HCT116 (cell line): ENCODE measurements around the gene RBM47. TPM values are rescaled to one million over a fixed set of nuclear protein-coding genes. Genes with fewer than 3 reads are reported as not detected.

Experiments used
- ATAC-seq: fragments of 200-7000 bp; cut with Tn5 transposase; 2 replicates; pipeline ENCODE4 v1.9.1; 2020; ENCODE audit warnings: mild to moderate bottlenecking, moderate library complexity
- BruUV-seq: library from RNA; stranded (reverse); fragments of 400-500 nt; replicated peaks from 2 replicates; lab custom pipeline; 2021; lab: Mats Ljungman, UMichigan
- CTCF ChIA-PET: fragments of 300-600 bp; sonication (Branson Sonifier 250); formaldehyde crosslinking; loops from one replicate; lab custom pipeline; 2021; ENCODE audit warnings: antibody characterized with exemption; lab: Charles Lee
- POLR2A ChIA-PET: fragments of 300-600, 350-600 bp; sonication (Branson Sonifier 250); formaldehyde crosslinking; loops from one replicate; lab custom pipeline; 2021; ENCODE audit warnings: antibody characterized with exemption; lab: Charles Lee
- RAD21 ChIA-PET, 2 experiments: fragments of 300-600 bp; sonication (Branson Sonifier 250); formaldehyde crosslinking; loops; one replicate each; lab custom pipeline; 2023; ENCODE audit warnings: low total read pairs in 2 of 2; ENCODE audit not compliant: uncharacterized antibody in 2 of 2, unreplicated experiment in 2 of 2, low non-redundant PET in 1 of 2; lab: Charles Lee
- DNase-seq: peaks from one replicate; pipeline ENCODE4 v3.0.0-alpha.2; 2010; ENCODE audit warnings: low read depth, low spot score
- H2AFZ ChIP-seq: fragments of 200-600 bp; shearing (Covaris generic), sonication (generic); 2 replicates; pipeline ENCODE4 v1.6.1; 2017; ENCODE audit warnings: low read depth, mixed run types, mixed read lengths, antibody characterized with exemption, low read length; ENCODE audit not compliant: poor library complexity, severe bottlenecking
- H3K27ac ChIP-seq: 2 replicates; pipeline ENCODE4 v1.5.1; 2012; ENCODE audit warnings: low read depth, low read length
- H3K27me3 ChIP-seq: fragments of 200-600 bp; sonication (generic); 2 replicates; pipeline ENCODE4 v1.6.1; 2016; ENCODE audit warnings: mixed run types, low read length, mixed read lengths; ENCODE audit not compliant: insufficient read depth
- H3K36me3 ChIP-seq, 2 experiments: fragments of 200-500 bp in 1 of 2; fragments of 200-600 bp in 1 of 2; sonication (Bioruptor generic) in 1 of 2; sonication (generic) in 1 of 2; 2 replicates each; pipeline versions ENCODE4 v1.5.1 to v1.6.1; 2014 to 2016; ENCODE audit warnings: low read length in 2 of 2, inconsistent platforms in 1 of 2, mixed read lengths in 1 of 2, mixed run types in 1 of 2; ENCODE audit not compliant: insufficient read depth in 2 of 2, control insufficient read depth in 1 of 2
- H3K4me1 ChIP-seq, 2 experiments: fragments of 200-600 bp in 1 of 2; sonication (generic) in 1 of 2; 2 replicates each; pipeline versions ENCODE4 v1.5.1 to v1.6.1; 2012 to 2017; ENCODE audit warnings: low read length in 2 of 2, inconsistent platforms in 1 of 2, mild to moderate bottlenecking in 1 of 2, mixed read lengths in 1 of 2, mixed run types in 1 of 2, moderate library complexity in 1 of 2; ENCODE audit not compliant: insufficient read depth in 2 of 2, control insufficient read depth in 1 of 2
- H3K4me2 ChIP-seq: fragments of 200-600 bp; sonication (generic); 2 replicates; pipeline ENCODE4 v1.6.1; 2017; ENCODE audit warnings: mixed run types, low read length, mixed read lengths
- H3K4me3 ChIP-seq, 2 experiments: fragments of 200-600 bp in 1 of 2; sonication (generic) in 1 of 2; replicated peaks in 1 of 2; 2 replicates each; pipeline ENCODE4 v1.5.1; 2011 to 2016; ENCODE audit warnings: low read length in 2 of 2, control low read depth in 1 of 2, low read depth in 1 of 2, mild to moderate bottlenecking in 1 of 2, mixed read lengths in 1 of 2, mixed run types in 1 of 2
- H3K79me2 ChIP-seq: fragments of 200-600 bp; sonication (generic); 2 replicates; pipeline ENCODE4 v1.6.1; 2017; ENCODE audit warnings: mild to moderate bottlenecking, mixed run types, low read length, moderate library complexity, mixed read lengths; ENCODE audit not compliant: insufficient read depth
- H3K9ac ChIP-seq: fragments of 200-600 bp; sonication (generic); 2 replicates; pipeline ENCODE4 v1.6.1; 2016; ENCODE audit warnings: low read length, mixed read lengths
- H3K9me2 ChIP-seq: fragments of 200-600 bp; sonication (generic), shearing (Covaris generic); 2 replicates; pipeline ENCODE4 v1.6.1; 2017; ENCODE audit warnings: mixed run types, mild to moderate bottlenecking, moderate library complexity; ENCODE audit not compliant: insufficient read depth
- H3K9me3 ChIP-seq, 2 experiments: fragments of 200-500 bp in 1 of 2; fragments of 200-600 bp in 1 of 2; sonication (Bioruptor generic) in 1 of 2; sonication (generic) in 1 of 2; 2 replicates each; pipeline ENCODE4 v1.6.1; 2014 to 2017; ENCODE audit warnings: low read length in 2 of 2, mixed read lengths in 2 of 2, inconsistent platforms in 1 of 2, low read depth in 1 of 2, mild to moderate bottlenecking in 1 of 2, mixed run types in 1 of 2, moderate library complexity in 1 of 2; ENCODE audit not compliant: control insufficient read depth in 1 of 2, insufficient read depth in 1 of 2
- H4K20me1 ChIP-seq: fragments of 200-600 bp; sonication (generic), shearing (Covaris generic); 2 replicates; pipeline ENCODE4 v1.6.1; 2017; ENCODE audit warnings: mixed run types, mild to moderate bottlenecking, moderate library complexity; ENCODE audit not compliant: insufficient read depth
- FOSL1 ChIP-seq: IDR thresholded peaks from 2 replicates; pipeline ENCODE4 v1.6.1; 2012; ENCODE audit warnings: low read depth
- JUND ChIP-seq: IDR thresholded peaks from 2 replicates; pipeline ENCODE4 v1.6.1; 2012
- POLR2A ChIP-seq: IDR thresholded peaks from 2 replicates; pipeline ENCODE4 v1.7.0; 2011; ENCODE audit warnings: borderline replicate concordance; ENCODE audit not compliant: insufficient read depth, insufficient read length; ENCODE audit errors: extremely low read depth
- RAD21 ChIP-seq: IDR thresholded peaks from 2 replicates; pipeline ENCODE4 v1.6.1; 2012; ENCODE audit warnings: low read depth, mild to moderate bottlenecking
- ZFX ChIP-seq: fragments of 450-650 bp; IDR thresholded peaks from 2 replicates; pipeline ENCODE4 v1.6.1; 2017
- ZNF274 ChIP-seq: fragments of 200-500 bp; sonication (Bioruptor generic); IDR thresholded peaks from 2 replicates; pipeline ENCODE4 v1.6.1; 2014; ENCODE audit warnings: mild to moderate bottlenecking, low read depth, low read length, inconsistent platforms
- intact Hi-C: fragments of 100-400 bp; cut with micrococcal nuclease; formaldehyde crosslinking; loops from 2 replicates; pipeline ENCODE4 v1.10.0; 2022
- total RNA-seq: library from RNA; stranded (reverse); gene quantifications from one replicate; pipeline ENCODE4 v1.2.1, GENCODE V29; 2021; ENCODE audit not compliant: unreplicated experiment
- TF ChIP-seq, protein P1 (sequence below): IDR thresholded peaks from 2 replicates; pipeline ENCODE4 v1.6.1; 2012
- TF ChIP-seq, protein P2 (sequence below): IDR thresholded peaks from 2 replicates; pipeline ENCODE4 v1.6.1; 2011; ENCODE audit warnings: mild to moderate bottlenecking, low read length, moderate library complexity; ENCODE audit not compliant: insufficient replicate concordance; ENCODE audit errors: extremely low read depth

Gene RBM47
- total RNA-seq, 1 experiment from 2014 or later: 22.2 TPM

- Histone ChIP-seq H4K20me1 (no peaks in the 10 kb centered on the region), H3K36me3 (no peaks in the 10 kb centered on the region), H2AFZ (no peak overlapping the region), H3K4me1 (peaks cover 0 to 7% of the 10 kb centered on the region in 2 experiments; a peak in 3 of 4 replicates), H3K27ac (no peak overlapping the region), H3K9me3 (no peaks in the 10 kb centered on the region), H3K27me3 (no peaks in the 10 kb centered on the region)
- intact Hi-C loops: no loop called here
- POLR2A ChIA-PET: no interaction called here
- DNase-seq: no peak
- no TSS peak for BruUV-seq
- RAD21 ChIA-PET: no interaction called here
- no peak for TF ChIP-seq POLR2A
- TF ChIP-seq ZNF274: no peak
- TF ChIP-seq JUND: no peak
- no peak for TF ChIP-seq ZFX
- TF ChIP-seq, protein P1, sequence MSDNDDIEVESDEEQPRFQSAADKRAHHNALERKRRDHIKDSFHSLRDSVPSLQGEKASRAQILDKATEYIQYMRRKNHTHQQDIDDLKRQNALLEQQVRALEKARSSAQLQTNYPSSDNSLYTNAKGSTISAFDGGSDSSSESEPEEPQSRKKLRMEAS: no peak
- TF ChIP-seq, all 23 proteins: peak for 0
- H3K4me3 ChIP-seq: no peak overlapping the region
- H3K4me2 ChIP-seq: no peak overlapping the region
- CTCF ChIA-PET: no interaction called here
- H3K9me2 ChIP-seq: no peaks in the 10 kb centered on the region
- ATAC-seq: no peak
- H3K9ac ChIP-seq: no peak overlapping the region
- no peaks in the 10 kb centered on the region for H3K79me2 ChIP-seq
These were observed 59.2 kb downstream of the RBM47 start for GRCh38 chr4:40570348-40571077.

DNA sequence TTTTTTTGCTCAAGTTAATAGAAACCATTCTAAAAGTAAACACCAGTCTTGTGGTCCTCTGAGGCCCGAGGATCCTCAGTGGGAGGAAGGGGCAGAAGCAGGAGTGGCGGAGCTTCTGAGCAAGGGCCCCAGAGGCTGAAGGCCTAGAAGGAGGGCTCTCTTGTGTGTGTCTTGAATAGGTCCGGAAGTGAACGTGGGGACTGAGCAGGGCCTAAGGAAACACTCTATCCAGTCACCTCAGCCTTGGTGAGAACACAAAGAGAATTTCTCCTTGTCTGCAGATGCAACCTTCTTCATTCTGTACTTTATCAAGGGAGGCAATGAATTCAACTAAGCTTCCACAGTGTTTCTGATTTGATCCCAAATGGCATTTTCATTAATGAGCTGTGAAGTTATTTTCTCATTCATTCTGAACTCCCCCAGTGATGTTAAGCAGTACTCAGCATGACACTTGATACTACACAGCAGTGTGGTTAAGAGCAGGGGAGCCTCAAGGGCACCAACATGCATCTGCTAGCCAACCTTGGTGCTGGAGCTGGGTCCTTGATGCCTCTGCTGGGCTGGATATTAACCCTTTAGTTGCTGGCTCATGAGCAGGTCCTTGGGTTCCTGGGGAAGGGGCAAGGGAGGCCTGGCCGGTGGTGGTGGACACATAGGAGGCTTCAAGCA is 64.7 kb downstream of the RBM47 start:
- POLR2A ChIA-PET: interaction anchor here (0.6 kb wide), 2 partner anchors 93 to 226 kb away, joined by 3 read pairs; no protein-coding TSS in a partner anchor
- RAD21 ChIA-PET: no interaction called here
- intact Hi-C loops: loop anchor here (5.0 kb wide), 1 partner anchor 67 kb away; no protein-coding TSS in a partner anchor
- Histone ChIP-seq H3K36me3 (no peaks in the 10 kb centered on the region), H3K4me2 (peak overlapping the region; percentile 74), H3K79me2 (no peaks in the 10 kb centered on the region), H2AFZ (no peak overlapping the region), H3K9me3 (no peaks in the 10 kb centered on the region), H3K4me3 (no peak overlapping the region), H3K27me3 (no peaks in the 10 kb centered on the region), H3K9ac (no peak overlapping the region), H3K9me2 (no peaks in the 10 kb centered on the region), H3K4me1 (peaks cover 47 to 59% of the 10 kb centered on the region in 2 experiments), H3K27ac (no peak overlapping the region), H4K20me1 (no peaks in the 10 kb centered on the region)
- CTCF ChIA-PET: interaction anchor here (0.8 to 1.6 kb wide), 2 partner anchors 8 to 154 kb away, joined by 3 to 4 read pairs; no protein-coding TSS in a partner anchor
- TF ChIP-seq ZNF274 (no peak), RAD21 (no peak), ZFX (no peak), FOSL1 (no peak)
- TF ChIP-seq, protein P2, sequence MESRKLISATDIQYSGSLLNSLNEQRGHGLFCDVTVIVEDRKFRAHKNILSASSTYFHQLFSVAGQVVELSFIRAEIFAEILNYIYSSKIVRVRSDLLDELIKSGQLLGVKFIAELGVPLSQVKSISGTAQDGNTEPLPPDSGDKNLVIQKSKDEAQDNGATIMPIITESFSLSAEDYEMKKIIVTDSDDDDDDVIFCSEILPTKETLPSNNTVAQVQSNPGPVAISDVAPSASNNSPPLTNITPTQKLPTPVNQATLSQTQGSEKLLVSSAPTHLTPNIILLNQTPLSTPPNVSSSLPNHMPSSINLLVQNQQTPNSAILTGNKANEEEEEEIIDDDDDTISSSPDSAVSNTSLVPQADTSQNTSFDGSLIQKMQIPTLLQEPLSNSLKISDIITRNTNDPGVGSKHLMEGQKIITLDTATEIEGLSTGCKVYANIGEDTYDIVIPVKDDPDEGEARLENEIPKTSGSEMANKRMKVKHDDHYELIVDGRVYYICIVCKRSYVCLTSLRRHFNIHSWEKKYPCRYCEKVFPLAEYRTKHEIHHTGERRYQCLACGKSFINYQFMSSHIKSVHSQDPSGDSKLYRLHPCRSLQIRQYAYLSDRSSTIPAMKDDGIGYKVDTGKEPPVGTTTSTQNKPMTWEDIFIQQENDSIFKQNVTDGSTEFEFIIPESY: no peak
- no peak for ATAC-seq
- BruUV-seq: no TSS peak
- no peak for DNase-seq
